ENCODE data around the gene CRTAC1. TPM values are rescaled to one million over a fixed set of nuclear protein-coding genes. Genes with fewer than 3 reads are reported as not detected.

The CRTAC1 gene
- total RNA-seq, 1 experiment from 2014 or later, result 0.46 TPM

DNA sequence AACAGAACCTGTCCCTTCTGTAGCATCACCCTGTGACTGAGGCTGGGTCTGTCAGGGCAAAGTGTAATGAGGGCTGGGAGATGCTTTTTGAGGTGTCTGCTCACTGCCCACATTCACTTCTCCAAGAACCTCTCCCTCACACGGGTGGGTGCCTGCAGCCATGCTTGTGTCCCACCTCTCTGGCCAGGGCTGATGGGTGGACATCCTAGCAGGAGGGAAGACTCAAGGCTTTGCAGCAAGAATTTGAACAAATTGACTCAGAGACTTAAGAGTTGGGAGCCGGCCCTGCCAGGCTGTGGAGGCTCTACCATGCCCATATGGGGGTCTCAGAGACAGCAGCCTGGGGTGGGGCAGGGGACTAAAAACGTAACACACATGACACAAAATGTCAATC is 147.3 kb downstream of the CRTAC1 start:
- Histone ChIP-seq H2BK20ac (ENCODE audit: low read depth, low read length, poor library complexity, severe bottlenecking) (no peak overlapping the region), H3K23ac (ENCODE audit: insufficient read length, low read depth, low read length) (no peak overlapping the region), H2BK12ac (ENCODE audit: insufficient read length, low read depth, low read length) (no peak overlapping the region), H3K4ac (ENCODE audit: low read depth, low read length) (no peak overlapping the region), H3K79me2 (ENCODE audit: insufficient read depth, low read length) (no peaks in the 10 kb centered on the region), H3K23me2 (ENCODE audit: insufficient read length, low read depth, low read length, poor library complexity, severe bottlenecking) (no peaks in the 10 kb centered on the region), H3K27ac (ENCODE audit: insufficient read length, low read depth, low read length) (no peak overlapping the region), H2BK120ac (ENCODE audit: low read depth, low read length, poor library complexity, severe bottlenecking) (no peak overlapping the region), H3K9ac (ENCODE audit: extremely low read depth, insufficient read length, low read length) (no peak overlapping the region), H4K8ac (replicated peaks; ENCODE audit: insufficient read length, low read depth, low read length) (no peak overlapping the region), H2BK5ac (ENCODE audit: insufficient read length, low read length) (no peak overlapping the region), H4K5ac (ENCODE audit: insufficient read length, low read depth, low read length) (no peak overlapping the region), H3T11ph (ENCODE audit: low read length) (no peak overlapping the region), H3K4me2 (ENCODE audit: insufficient read depth, insufficient read length, low read length) (no peak overlapping the region), H2BK15ac (ENCODE audit: low read depth, low read length) (no peak overlapping the region), H3K4me1 (ENCODE audit: insufficient read depth, low read length) (no peaks in the 10 kb centered on the region), H2AK5ac (ENCODE audit: insufficient read length, low read length) (no peak overlapping the region), H3K9me3 (ENCODE audit: control insufficient read depth, low read depth, low read length) (no peaks in the 10 kb centered on the region), H3K27me3 (ENCODE audit: insufficient read depth, low read length) (no peaks in the 10 kb centered on the region), H4K91ac (ENCODE audit: insufficient read length, low read depth, low read length) (no peak overlapping the region), H3K14ac (ENCODE audit: insufficient read depth, low read length) (no peak overlapping the region), H2AFZ (ENCODE audit: low read length) (no peak overlapping the region), H4K20me1 (ENCODE audit: control insufficient read depth, insufficient read depth, insufficient read length) (no peaks in the 10 kb centered on the region), H3K18ac (ENCODE audit: insufficient read length, low read depth, low read length) (no peak overlapping the region), H3K79me1 (ENCODE audit: insufficient read depth, low read depth, low read length, poor library complexity, severe bottlenecking) (no peaks in the 10 kb centered on the region), H3K56ac (ENCODE audit: insufficient read length, low read depth, low read length) (no peak overlapping the region)
- TF ChIP-seq, protein P1, sequence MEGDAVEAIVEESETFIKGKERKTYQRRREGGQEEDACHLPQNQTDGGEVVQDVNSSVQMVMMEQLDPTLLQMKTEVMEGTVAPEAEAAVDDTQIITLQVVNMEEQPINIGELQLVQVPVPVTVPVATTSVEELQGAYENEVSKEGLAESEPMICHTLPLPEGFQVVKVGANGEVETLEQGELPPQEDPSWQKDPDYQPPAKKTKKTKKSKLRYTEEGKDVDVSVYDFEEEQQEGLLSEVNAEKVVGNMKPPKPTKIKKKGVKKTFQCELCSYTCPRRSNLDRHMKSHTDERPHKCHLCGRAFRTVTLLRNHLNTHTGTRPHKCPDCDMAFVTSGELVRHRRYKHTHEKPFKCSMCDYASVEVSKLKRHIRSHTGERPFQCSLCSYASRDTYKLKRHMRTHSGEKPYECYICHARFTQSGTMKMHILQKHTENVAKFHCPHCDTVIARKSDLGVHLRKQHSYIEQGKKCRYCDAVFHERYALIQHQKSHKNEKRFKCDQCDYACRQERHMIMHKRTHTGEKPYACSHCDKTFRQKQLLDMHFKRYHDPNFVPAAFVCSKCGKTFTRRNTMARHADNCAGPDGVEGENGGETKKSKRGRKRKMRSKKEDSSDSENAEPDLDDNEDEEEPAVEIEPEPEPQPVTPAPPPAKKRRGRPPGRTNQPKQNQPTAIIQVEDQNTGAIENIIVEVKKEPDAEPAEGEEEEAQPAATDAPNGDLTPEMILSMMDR (conservative IDR thresholded peaks at IDR 0.05), result no peak
- no CpG with 5 or more reads among the region's 3 CpGs for WGBS (ENCODE audit: extremely low coverage, insufficient read length, low lambda C conversion rate)
- peaks cover 8 to 20% of the 10 kb centered on the region in 2 experiments for H3K4me1 Mint-ChIP-seq
- H3K27ac Mint-ChIP-seq, result no peak overlapping the region; a peak in 1 of 7 replicates
- H3K4me3 Mint-ChIP-seq, result no peak overlapping the region
- no peaks in the 10 kb centered on the region; a peak in 1 of 7 replicates for H3K36me3 Mint-ChIP-seq (ENCODE audit: insufficient read depth in 1 of 3, low read depth in 3 of 3)
- H3K27me3 Mint-ChIP-seq (ENCODE audit: low read depth), result peaks cover 3% of the 10 kb centered on the region
- H3K9me3 Mint-ChIP-seq, result no peaks in the 10 kb centered on the region
- no peak for DNase-seq

Measured in H9 (cell line).